HG03060 (cell line): Measurements from ENCODE around the gene MAU2.
"Not testable (repeated sequence)": the region's sequence is repeated elsewhere in the genome, so short reads cannot be mapped to it uniquely, and the experiment has no call there.

ENCODE experiments used
- ATAC-seq: cut with Tn5 transposase; IDR thresholded peaks from one replicate; pipeline ENCODE4 v1.9.1; 2021; ENCODE audit warnings: low read depth, moderate number of reproducible peaks; ENCODE audit not compliant: unreplicated experiment

Gene MAU2

DNA sequence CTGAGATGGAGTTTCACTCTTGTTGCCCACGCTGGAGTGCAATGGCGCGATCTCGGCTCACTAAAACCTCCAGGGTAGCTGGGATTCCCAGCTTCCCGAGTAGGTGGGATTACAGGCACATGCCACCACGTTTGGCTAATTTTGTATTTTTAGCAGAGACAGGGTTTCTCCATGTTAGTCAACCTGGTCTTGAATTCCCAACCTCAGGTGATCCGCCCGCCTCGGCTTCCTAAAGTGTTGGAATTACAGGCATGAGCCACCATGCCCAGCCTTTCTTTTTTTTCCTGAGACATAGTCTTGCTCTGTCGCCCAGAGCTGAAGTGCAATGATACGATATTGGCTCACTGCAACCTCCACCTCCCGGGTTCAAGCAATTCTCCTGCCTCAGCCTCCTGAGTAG lies 59.7 kb downstream of the MAU2 start:
- not testable (repeated sequence) for ATAC-seq

DNA sequence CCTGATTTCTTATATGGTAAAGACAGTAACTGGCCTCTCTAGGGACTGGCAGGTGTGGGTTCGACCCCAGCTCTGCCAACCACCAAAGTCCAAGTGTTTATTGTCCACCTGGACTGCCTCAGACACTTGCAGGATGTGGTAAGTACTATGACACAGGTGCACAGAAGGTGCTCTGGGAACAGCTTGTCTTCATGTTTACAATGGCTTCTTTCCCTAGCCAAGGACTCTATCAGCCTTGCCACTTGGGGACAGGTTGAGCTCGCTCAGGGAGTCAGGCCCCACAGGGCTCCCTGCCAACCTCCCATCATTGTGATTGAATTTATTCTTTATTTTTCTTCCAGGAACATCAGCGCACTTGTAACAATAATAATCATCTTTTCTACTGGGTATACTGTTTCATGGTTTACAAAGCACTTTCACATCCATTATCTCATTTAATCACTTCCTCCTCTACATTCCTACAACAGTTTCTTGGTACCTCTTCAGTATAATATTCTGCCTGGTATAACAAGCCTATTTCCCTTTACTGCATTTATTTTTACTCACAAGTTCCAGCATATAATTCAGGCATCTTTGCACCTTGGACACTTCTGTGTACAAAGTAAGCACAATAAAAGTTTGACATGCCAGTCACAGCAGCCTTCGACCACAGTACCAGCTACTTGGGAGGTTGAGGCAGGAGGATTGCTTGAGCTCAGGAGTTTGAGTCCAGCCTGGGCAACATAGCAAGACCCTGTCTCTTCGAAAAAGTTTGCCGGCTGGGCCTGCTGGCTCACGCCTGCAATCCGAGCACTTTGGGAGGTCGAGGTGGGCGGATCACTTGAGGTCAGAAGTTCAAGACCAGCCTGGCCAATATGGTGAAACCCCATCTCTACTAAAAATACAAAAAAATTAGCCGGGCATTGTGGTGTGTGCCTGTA lies 60.6 kb downstream of the MAU2 start:
- ATAC-seq: no peak

DNA sequence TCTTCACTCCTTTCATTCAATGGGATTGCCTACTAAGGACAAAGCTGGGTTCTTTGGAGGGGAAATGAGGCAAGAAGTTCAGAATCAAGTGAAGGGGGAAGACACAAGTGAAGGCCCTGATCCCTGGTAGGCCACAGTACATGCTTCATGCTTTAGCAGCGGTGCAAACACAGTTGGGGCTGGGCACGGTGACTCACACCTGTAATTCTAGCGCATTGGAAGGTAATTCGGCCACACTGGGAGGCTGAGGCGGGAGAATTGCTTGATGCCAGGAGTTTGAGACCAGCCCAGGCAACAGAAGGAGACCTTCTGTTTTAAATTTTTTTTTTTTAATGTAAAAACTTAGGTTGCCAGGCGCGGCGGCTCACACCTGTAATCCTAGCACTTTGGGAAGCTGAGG lies 61.5 kb downstream of the MAU2 start:
- ATAC-seq: no peak

DNA sequence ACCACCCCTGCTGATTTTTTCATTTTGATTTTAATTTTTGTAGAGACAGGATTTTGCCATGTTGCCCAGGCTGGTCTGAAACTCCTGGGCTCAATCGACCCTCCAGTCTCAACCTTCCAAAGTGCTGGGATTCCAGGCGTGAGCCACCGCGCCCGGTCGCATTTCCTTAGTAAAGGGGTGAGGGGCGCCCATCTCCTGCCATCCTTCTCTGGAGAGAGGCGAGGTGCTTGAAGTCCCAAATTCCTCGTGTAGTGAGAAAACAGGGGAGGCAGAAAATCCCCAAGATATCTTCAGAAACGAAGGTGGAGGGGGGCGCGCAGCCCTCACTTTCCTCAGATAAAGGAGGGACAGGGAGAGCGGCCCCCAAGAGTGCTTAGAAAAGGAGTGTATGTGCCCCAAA lies 63.9 kb downstream of the MAU2 start:
- no peak for ATAC-seq

DNA sequence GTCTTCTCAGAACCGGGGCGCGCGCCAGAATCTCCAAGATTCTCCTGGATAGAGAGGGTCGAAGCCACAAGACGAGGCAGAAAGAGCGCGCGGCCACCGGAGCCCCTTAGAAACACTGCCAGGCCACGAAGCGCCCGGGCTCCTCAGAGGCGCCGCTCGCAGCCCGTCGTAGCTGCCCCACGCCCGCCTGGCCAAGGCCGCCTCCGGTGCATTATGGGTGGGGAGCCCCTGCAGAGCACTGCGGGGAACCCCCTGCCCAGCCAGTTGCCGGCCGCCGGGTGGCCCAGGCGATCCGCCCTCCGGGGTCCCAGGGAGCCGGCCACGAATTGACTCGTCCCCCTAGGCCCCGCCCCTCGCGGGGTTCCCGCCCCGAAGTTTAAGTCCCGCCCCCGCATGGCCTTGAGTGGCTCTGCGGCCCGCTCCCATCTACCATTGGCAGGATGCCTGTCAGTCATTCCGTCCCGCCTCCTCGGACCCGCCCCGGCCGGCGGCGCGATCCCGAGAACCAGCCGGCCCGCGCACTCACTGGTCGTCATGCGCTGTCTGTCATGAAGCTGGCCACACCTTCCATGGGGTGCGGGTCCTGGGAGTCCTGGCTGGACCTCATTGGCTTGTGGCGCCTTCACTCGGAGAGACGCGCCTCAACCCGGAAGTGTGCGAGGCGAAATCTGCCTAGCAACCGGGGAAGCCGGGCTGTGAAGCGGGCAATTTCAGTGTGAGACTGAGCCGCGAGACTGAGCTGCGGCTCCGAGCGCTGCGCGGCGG lies 64.7 kb downstream of the MAU2 start:
- ATAC-seq: peak; percentile 92

DNA sequence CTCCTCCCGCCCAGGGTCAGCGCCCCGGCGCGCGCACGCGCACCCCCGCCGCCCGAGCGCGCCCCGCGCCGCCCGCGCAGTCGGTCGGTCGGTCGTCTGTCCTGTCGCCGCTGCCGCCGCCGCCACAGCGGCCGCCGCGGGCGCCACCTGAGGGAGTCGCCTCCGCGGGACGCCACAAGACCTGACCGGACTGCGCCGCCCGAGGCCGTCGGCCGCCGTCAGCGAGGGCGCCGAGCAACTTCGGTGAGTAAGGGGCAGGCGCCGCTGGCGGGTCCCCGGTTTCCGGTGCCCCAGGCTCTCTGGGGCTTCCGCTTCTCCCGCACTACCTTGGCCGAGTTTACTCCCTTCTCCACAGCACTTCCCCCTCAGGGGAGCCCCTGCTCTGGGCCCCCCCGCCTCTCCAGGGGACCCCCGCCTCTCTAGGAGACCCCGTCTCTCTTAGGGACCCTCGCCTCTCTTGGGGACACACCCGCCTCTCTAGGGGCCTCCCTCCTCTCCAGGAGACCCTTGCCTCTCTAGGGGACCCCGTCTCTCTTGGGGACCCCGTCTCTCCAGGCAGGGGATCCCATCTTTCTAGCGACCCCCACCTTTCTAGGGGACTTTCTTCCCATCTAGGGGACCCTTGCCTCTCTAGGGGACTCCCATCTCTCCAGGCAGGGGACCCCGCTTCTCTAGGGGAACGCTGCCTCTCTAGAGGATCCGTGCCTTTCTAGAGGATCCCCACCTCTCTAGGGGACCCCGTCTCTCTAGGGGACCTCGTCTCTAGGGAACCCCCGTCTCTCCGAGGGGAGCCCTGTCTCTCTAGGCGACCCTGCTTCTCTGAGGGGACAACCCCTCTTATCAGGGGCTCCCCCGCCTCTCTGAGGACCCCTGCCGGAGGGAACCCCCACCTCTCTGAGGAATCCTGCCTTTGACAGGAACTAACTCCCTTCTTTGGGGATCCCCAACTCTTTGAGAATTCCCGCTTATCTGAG lies 65.6 kb downstream of the MAU2 start:
- peak; percentile 0 for ATAC-seq

DNA sequence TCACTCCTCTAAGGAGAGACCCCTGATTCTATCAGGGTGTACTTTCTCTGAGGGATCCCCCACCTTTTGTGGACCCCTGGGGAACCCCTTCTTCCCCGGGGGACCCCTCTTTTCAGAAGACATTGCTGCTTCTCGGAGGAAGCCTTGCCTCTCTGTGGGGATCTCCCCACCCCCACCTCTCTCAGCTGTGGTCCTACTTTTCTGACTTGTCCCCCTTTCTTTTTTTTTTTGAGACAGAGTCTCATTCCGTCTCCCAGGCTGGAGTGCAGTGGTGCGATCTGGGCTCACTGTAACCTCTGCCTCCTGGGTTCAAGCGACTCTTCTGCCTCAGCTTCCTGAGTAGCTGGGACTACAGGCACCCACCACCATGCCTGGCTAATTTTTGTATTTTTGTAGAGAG lies 66.5 kb downstream of the MAU2 start:
- ATAC-seq: no peak

DNA sequence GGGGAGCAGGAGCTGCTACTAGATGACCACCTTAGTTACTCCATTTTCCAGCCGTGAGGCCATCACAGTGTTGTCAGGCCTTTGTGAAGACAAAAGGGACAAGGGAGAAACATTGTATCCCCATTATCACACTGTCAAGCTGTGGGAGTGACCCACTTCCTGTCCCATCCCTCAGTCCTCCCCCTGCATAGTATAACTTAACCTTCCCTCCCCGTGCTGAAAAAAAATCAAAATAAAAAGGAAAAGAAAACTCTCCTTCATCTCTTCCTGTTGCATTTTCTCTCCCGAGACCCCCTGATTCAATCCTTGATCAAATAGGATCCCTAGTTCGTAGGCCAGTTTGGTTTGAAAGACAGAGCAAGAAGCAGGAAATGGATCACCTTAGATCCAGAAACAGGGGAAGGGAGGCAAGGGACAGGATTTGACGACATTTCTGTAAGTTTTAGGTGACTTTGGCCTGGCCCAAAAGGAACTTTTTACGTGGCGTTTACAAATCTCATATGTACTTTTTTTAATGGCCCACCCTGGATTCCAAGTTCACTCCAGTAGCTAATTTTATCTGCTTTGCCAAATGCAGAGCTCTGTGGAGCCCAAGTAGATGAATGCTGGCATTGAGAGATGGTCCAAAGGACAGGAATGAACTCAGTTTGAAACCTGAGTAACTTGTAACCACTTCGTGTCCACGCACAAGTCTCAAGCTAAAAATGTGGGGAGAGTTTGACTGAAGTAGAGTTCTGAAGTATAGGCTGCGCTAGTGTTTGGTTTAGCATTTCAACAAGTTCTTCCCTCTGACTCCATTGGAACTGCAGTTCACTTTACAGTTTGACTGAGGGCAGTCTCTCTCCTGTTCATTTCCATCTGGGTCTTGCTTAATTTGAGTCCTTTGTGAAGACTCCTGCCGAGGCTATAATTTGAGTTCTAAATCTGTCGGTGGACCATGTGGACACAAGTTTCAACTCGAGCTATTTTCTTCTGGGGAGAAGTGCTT lies 68.2 kb downstream of the MAU2 start:
- no peak for ATAC-seq

DNA sequence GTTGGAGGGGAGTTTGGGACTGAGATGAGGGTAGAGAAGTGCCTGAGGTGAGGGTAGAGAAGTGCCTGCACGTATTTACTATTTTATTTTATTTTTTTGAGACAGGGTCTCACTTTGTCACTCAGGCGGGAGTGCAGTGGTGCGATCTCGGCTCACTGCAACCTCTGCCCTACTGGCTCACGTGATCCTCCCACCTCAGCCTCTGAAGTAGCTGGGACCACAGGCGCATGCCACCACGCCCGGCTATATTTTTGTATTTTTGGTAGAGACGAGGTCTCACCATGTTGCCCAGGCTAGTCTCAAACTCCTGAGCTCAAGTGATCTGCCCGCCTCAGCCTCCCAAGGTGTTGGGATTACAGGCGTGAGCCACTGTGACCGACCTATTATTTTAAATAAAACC lies 69.1 kb downstream of the MAU2 start:
- not testable (repeated sequence) for ATAC-seq

DNA sequence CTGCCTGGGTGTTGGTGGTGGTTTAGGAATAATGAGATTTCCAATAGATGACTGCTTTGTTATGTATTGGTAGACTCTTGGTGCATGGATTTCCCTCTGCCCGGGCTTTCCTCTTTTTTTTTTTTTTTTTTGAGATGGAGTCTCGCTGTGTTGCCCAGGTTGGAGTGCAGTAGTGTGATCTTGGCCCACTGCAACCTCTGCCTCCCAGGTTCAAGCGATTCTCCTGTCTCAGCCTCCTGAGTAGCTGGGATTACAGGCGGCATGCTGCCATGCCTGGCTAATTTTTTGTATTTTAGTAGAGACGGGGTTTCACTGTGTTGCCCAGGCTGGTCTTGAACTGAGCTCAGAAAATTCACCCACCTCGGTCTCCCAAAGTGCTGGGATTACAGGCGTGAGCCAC lies 73.7 kb downstream of the MAU2 start:
- ATAC-seq: not testable (repeated sequence)

DNA sequence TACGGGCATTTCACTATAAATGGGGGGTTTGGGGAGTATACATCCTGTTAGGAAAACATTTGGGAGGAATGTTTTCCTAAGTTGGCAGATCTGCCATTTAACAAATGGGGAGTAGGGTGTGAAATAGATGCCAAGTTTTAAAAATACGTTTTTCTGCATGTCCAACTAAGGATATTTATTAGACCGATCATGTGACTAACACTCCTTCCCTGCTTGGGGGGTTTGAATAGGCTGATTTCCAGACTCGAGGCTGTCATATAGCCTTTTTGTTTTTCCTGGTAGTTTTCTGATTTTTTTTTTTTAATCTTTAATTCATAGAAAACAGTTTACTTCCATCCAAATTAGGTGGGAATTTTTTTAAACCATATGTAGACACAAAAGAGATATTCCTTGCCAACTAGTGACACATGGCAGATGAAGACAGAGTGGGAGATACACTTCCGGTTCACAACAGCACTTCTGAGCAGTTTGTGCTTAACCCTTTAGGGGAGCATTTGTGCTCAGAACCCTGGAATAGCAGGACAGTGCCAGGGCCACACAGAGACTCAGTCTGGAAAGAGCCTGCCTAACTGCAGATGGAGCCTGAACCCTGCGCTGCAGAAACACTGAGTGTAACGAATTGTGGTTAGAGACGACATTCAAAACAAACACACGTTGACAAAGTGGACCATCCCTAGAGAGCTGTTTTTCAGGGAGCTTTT lies 79.3 kb downstream of the MAU2 start:
- ATAC-seq: no peak

DNA sequence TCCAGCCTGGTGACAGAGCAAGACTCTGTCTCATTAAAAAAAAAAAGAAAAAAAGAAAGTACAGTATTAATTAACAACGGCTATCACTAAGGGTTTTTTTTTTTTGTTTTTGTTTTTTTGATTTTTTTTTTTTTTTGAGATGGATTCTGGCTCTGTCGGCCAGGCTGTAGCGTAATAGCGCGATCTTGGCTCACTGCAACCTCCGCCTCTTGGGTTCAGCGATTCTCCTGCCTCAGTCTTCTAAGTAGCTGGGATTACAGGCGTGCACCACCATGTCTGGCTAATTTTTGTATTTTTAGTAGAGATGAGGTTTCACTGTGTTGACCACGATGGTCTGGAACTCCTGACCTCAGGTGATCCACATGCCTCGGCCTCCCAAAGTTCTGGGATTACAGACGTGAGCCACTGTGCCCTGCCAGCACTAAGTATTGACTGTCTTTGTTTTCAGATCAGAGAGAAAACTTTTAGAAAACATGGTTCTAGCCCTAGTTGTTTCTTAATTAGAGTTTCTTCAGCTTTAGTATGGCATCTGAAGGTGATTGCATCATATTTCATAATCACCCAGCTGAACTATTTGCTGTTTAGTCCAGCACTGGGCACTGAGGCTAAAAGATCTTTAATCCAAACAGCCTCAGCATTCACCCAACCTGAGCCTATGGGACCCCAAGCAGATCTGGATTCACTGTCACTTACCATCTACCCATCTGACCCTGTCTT lies 82.2 kb downstream of the MAU2 start:
- ATAC-seq: no peak

DNA sequence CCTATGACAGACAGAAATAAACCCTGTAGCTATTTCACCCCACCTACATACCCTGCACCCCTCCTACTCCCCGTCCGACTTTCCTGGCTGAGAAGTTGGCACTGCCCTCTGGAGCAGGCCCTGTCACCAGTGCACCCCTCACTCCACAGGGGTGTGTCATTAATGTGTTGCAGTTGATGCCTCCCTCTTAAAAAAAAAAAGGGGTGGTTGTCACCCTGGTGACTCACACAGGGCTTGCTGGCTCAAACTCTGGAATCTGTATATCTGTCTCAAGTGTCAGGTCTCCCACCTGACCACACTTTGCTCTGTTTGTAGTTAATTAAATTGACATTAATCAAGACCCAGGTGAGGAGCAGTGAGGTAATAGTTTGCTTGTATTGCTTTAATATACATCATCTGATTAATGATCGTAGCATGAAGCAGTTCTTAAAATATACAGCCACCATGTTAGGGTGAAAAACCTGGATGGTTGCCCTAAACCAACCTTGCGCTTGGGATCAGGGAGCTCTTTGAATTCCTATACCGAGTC lies 82.8 kb downstream of the MAU2 start:
- ATAC-seq: no peak

DNA sequence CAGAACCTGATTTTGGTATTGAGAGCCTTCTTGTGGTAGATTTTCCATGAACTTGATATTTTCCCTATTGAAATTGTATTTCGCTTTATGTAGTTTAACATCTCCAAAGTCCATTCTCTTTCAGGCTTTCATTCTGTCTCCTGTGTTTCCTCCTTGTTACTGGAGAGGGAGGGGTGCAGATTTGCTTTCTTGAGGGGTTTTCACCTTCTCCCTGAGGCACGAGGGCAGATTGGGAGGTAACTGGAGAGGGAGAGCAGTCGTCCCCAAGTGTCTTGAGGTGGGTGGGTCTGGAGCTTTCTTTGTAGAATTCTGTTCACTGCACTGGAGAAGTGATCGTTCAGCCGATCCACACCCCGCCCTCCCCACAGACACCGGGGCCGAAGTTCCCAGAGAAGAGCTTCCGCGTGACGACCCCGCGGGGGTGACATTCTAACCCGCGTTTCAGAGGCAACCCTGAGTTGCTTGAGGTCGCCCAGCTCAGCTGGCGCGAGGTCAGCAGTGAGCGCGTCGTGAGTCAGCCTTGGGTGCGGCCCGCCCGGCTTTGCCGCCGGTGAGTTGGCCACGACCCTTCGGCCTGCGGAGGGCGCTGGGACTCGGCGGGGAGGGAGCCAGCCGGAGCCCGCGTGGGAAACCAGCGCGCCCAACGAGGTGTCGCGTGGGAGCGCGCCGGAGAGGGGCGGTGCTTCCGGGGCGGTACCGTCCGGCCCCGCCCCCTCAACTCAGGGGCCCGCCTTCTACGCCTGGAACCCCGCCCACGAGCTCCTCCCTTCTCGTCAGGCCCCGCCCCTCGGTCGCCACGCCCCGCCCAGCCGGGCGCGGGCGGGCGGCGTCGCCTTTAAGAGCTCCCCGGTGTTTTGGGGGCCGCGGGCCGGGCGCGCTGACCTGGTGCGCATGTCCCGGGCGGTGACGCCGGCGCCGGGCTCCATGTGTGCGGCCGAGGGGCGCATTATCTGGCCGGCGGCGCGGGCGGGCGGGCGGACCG lies 84.5 kb downstream of the MAU2 start, which contains the start of gene GATAD2A:
TSS of gene GATAD2A (plus strand) at position 797 of the 982 bp plus-strand sequence. CDS start 59,671 bp downstream, outside the sequence.
- peak; percentile 41 for ATAC-seq

DNA sequence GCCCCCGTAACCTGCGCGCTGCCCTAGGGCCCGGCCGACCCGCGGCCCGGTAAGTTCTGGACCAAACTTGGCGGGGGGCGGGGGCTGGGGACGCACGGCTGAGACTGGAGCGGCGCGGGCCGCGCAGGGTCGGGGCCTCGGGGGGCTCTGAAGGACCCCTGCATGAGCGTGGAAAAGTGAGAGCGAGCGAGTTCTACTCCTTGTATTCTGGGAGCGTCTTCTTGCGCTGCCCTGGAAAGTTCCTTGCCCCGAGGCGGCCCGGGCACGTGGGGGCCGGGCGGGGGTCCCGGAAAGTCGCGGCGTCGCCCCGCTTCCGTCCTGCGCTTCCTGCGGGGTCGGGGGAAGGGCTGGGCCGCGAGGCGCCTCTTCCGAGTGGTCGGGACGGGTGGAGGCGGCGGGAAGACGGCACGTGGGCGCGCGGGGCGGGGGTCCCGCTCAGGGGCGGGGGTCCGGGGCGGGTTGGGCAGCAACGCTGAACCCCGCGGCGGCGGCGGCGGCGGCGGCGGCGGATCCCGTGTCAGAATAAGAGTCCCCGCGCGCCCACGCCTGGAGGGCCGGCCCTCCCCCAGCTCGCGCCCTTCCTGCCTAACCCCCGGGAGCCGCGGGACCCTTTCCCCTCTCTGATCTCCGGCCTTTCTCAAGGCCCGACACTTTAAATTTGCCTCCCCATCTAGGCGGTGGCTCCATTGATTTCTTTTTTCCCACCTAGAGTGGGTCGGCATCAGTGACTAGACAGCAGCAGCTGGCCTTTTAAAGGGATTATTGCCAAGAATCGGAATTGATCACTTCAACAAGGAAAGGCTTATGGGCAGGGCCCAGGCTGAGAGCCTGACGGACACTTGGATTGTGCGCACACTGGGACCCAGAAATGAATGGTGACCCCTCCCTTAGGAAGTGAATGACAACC lies 85.6 kb downstream of the MAU2 start:
- ATAC-seq: no peak
